ENCODE data around the gene DTD1.

The DTD1 gene

GRCh38 chr20:18587665-18588573 is at the start of gene DTD1:
DTD1 (plus strand) TSS chr20:18588054; CDS start chr20:18588073, 19 bp downstream.
- DNase-seq: peak; percentile 72 to 86

GRCh38 chr20:18541741-18542140 is 46.1 kb upstream of the DTD1 start:
- no peak for DNase-seq

- no peak for DNase-seq
These were observed 44.6 kb upstream of the DTD1 start for GRCh38 chr20:18543216-18543615.

- no peak for DNase-seq
These were observed 43.9 kb upstream of the DTD1 start for GRCh38 chr20:18543932-18544331.

GRCh38 chr20:18545566-18545965 is 42.3 kb upstream of the DTD1 start:
- no peak for DNase-seq

GRCh38 chr20:18548465-18548864 is 39.4 kb upstream of the DTD1 start:
- no peak for DNase-seq

- DNase-seq: no peak
These were observed 34.1 kb upstream of the DTD1 start for GRCh38 chr20:18553746-18554145.

- DNase-seq: peak; percentile 92 to 93
These were observed 20.7 kb upstream of the DTD1 start, which contains the start of gene SMIM26 for GRCh38 chr20:18566892-18567738. SMIM26 (plus strand) TSS chr20:18567432; CDS start chr20:18567479, 47 bp downstream.

- no peak for DNase-seq
These were observed 20.1 kb upstream of the DTD1 start for GRCh38 chr20:18567739-18568091.

- no peak for DNase-seq
These were observed 16.8 kb upstream of the DTD1 start for GRCh38 chr20:18571009-18571408.

GRCh38 chr20:18571578-18571977 is 16.3 kb upstream of the DTD1 start:
- no peak for DNase-seq

- no peak for DNase-seq
These were observed 9.9 kb upstream of the DTD1 start for GRCh38 chr20:18577942-18578341.

GRCh38 chr20:18578581-18578980 is 9.3 kb upstream of the DTD1 start:
- no peak for DNase-seq

GRCh38 chr20:18580012-18580411 is 7.8 kb upstream of the DTD1 start:
- DNase-seq: no peak

GRCh38 chr20:18585134-18585533 is 2.7 kb upstream of the DTD1 start:
- DNase-seq: no peak

GRCh38 chr20:18588574-18588933 is 700 bp downstream of the DTD1 start:
- no peak for DNase-seq

- DNase-seq: no peak
These were observed 2.3 kb downstream of the DTD1 start for GRCh38 chr20:18589941-18590674.

- no peak for DNase-seq
These were observed 8.4 kb downstream of the DTD1 start for GRCh38 chr20:18596270-18596669.

GRCh38 chr20:18609741-18610140 is 21.9 kb downstream of the DTD1 start:
- no peak for DNase-seq

- DNase-seq: no peak
These were observed 23.6 kb downstream of the DTD1 start for GRCh38 chr20:18611492-18611891.

GRCh38 chr20:18613553-18613952 is 25.7 kb downstream of the DTD1 start:
- no peak for DNase-seq

- DNase-seq: no peak
These were observed 26.4 kb downstream of the DTD1 start for GRCh38 chr20:18614244-18614643.

- no peak for DNase-seq
These were observed 27.3 kb downstream of the DTD1 start for GRCh38 chr20:18615020-18615650.

Measured in stimulated activated CD4-positive, alpha-beta T cell treated with anti-CD3 and anti-CD28 coated beads, Interleukin-4, amount 100 ng/mL, for 4 hours (primary cell).